Fibroblast of lung (primary cell): ENCODE results near the gene CTSO. TPM values are rescaled to one million over a fixed set of nuclear protein-coding genes. Genes with fewer than 3 reads are reported as not detected.
A peak's percentile ranks its signal among the peaks of the same experiment; 100 is the strongest.

Experiments used
- DNase-seq, 2 donors: peaks; one replicate each; pipeline versions ENCODE4 v3.0.0 to v3.0.0-alpha.2; 2010; ENCODE audit warnings: low read depth in 2 of 2
- H2AFZ ChIP-seq: 2 replicates; pipeline ENCODE4 v1.5.1; 2012; ENCODE audit warnings: low read length, control low read depth, inconsistent platforms
- H3K27ac ChIP-seq: 2 replicates; pipeline ENCODE4 v1.5.1; 2011; ENCODE audit warnings: low read length, control low read depth; ENCODE audit not compliant: insufficient read depth
- H3K27me3 ChIP-seq: 2 replicates; pipeline ENCODE4 v1.5.1; 2011; ENCODE audit warnings: mild to moderate bottlenecking, low read length; ENCODE audit not compliant: control insufficient read depth, insufficient read depth
- H3K36me3 ChIP-seq: 2 replicates; pipeline ENCODE4 v1.5.1; 2011; ENCODE audit warnings: low read length; ENCODE audit not compliant: control insufficient read depth, insufficient read depth
- H3K4me1 ChIP-seq: 2 replicates; pipeline ENCODE4 v1.5.1; 2011; ENCODE audit warnings: low read length; ENCODE audit not compliant: control insufficient read depth, insufficient read depth; ENCODE audit errors: extremely low read depth
- H3K4me2 ChIP-seq: 2 replicates; pipeline ENCODE4 v1.5.1; 2011; ENCODE audit warnings: low read length, control low read depth; ENCODE audit not compliant: insufficient read depth; ENCODE audit errors: extremely low read depth
- H3K4me3 ChIP-seq, 4 experiments: fragments of 200-600 bp in 1 of 4; sonication (generic) in 1 of 4; replicated peaks in 1 of 4; 2 replicates each; pipeline ENCODE4 v1.5.1; 2011 to 2016; ENCODE audit warnings: low read length in 4 of 4, low read depth in 3 of 4, mild to moderate bottlenecking in 3 of 4, control low read depth in 2 of 4, inconsistent platforms in 1 of 4, mixed read lengths in 1 of 4; ENCODE audit not compliant: insufficient read depth in 1 of 4; ENCODE audit errors: control extremely low read depth in 1 of 4
- H3K79me2 ChIP-seq: 2 replicates; pipeline ENCODE4 v1.5.1; 2012; ENCODE audit warnings: mild to moderate bottlenecking, low read length, inconsistent platforms; ENCODE audit not compliant: control insufficient read depth, insufficient read depth
- H3K9ac ChIP-seq: 2 replicates; pipeline ENCODE4 v1.5.1; 2011; ENCODE audit warnings: mild to moderate bottlenecking, low read length, control low read depth; ENCODE audit not compliant: insufficient read depth
- H3K9me3 ChIP-seq: 2 replicates; pipeline ENCODE4 v1.5.1; 2012; ENCODE audit warnings: low read depth, low read length; ENCODE audit not compliant: control insufficient read depth, insufficient read depth
- H4K20me1 ChIP-seq: 2 replicates; pipeline ENCODE4 v1.5.1; 2011; ENCODE audit warnings: low read length; ENCODE audit not compliant: control insufficient read depth, insufficient read depth; ENCODE audit errors: extremely low read depth
- CTCF ChIP-seq, 2 donors: IDR thresholded peaks in 1 of 2; conservative IDR thresholded peaks in 1 of 2; 1 replicate in 1 of 2; 2 replicates in 1 of 2; pipeline ENCODE4 v1.5.1; 2011 to 2012; ENCODE audit warnings: low read length in 2 of 2, control low read depth in 1 of 2, inconsistent platforms in 1 of 2, low read depth in 1 of 2, mild to moderate bottlenecking in 1 of 2
- EZH2 ChIP-seq: IDR thresholded peaks from 2 replicates; pipeline ENCODE4 v1.5.1; 2012; ENCODE audit warnings: low read length, control low read depth, mild to moderate bottlenecking; ENCODE audit errors: missing control alignments
- polyA minus RNA-seq: library from RNA; depleted of rRNA, polyadenylated mRNA; stranded (reverse); fragments of >200 nt; gene quantifications from 2 replicates; pipeline ENCODE4 v1.2.3, GENCODE V29; 2011; ENCODE audit warnings: low replicate concordance
- polyA plus RNA-seq, 2 donors: library from polyadenylated mRNA; depleted of rRNA in 1 of 2; stranded (reverse) in 1 of 2; unstranded in 1 of 2; fragments of >200 nt; gene quantifications; 2 replicates each; pipeline ENCODE4 v1.2.1, GENCODE V29; 2011 to 2012; ENCODE audit warnings: missing spikeins in 1 of 2
- total RNA-seq: library from RNA; depleted of rRNA; stranded (reverse); fragments of >200 nt; gene quantifications from 2 replicates; pipeline ENCODE4 v1.2.1, GENCODE V29; 2014

CTSO gene
- total RNA-seq (22.1 and 23.6 TPM in 2 replicates), polyA plus RNA-seq (13.7 and 47.3 TPM in 2 replicates), polyA minus RNA-seq (2.2 and 3.3 TPM in 2 replicates)
- 7.6 and 24.4 TPM in 2 replicates for polyA plus RNA-seq (2012)

DNA sequence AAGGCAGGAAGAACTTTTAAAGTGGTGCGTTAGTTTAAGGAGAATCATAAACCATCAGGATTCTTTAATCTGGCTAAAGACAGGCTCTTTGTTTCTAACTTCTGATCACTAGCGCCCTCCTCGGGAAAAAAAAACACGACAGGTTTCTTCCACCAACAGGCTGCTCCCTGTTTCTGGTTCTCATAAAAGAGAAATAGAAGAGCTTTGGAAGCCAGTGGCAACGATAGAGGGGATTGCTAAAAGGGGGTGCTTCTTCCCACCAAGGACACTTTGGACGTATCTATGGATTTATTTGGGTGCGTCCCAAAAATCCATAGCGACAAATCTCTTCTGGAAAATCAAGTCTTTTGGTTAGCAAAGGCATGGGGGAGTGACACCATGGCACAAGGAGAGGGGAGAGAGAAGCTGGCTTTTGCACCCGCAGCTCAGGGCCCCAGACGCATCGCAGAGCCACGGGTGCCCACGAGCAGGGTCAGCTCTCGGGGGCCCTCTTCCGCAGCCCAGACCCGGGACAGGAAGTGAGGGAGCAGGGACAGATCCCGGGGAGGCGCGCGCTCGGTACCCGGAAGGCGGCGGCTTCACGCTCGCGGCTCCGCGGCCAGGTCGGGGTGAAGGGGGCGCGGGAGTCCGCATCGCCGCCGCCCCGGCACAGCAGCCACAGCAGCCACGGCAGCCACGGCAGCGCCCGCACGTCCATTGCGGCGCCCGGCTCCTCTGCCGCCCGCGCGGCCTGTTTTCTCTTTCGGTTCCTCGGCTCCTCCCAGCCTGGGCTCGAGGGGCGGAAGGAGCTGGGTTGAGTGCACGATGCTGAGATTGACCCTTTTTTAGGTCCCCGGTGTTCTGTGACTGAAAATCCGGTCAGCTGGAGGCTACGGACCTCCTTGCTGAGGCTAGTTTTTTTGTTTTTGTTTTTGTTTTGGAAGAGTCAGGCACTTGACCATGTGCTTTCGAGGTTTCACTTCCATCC, at the start of gene CTSO:
Gene CTSO, minus strand, starts transcription at position 716 of the 967 bp plus-strand sequence. Its CDS starts 19 bp downstream, at position 697.
- Histone ChIP-seq H3K27me3 (no peaks in the 10 kb centered on the region), H3K79me2 (no peaks in the 10 kb centered on the region), H3K9me3 (no peaks in the 10 kb centered on the region), H3K27ac (peak within 1 kb of the TSS; percentile 98), H3K9ac (peak within 1 kb of the TSS; percentile 96), H2AFZ (peak within 1 kb of the TSS; percentile 95), H3K4me2 (peak within 1 kb of the TSS; percentile 95), H3K36me3 (no peaks in the 10 kb centered on the region), H3K4me1 (peaks cover 5% of the 10 kb centered on the region), H4K20me1 (no peaks in the 10 kb centered on the region), H3K4me3 (peak within 1 kb of the TSS; percentile 64 to 88 (median 74))
- DNase-seq = peak; percentile 73 to 92
- TF ChIP-seq EZH2 (no peak), CTCF (conservative IDR thresholded peaks at IDR 0.05 in 1 of 2, IDR thresholded peaks at IDR 0.05 in 1 of 2; ENCODE audit: low read depth in 1 of 2, low read length in 2 of 2) (peak; percentile 53 to 65)

DNA sequence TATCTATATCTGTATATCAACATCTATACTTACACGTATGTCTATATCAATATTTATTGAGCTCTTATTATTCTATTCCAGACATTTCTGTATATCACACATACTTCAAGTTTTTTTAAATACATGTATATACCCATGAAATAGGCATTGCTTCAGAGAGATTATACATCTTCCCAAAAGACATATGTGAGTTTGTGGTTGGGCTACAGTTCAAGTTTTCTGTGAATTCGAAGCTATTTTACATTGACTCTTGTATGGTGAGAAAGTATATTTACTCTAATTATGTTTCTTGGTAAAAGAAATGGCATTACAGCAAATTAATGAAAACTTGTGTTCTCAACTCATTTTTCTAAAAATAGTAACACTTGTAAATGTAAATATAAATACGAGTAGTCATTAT, 46.8 kb upstream of the CTSO start:
- Histone ChIP-seq H3K36me3 (no peaks in the 10 kb centered on the region), H3K4me2 (no peak overlapping the region), H3K9ac (no peak overlapping the region), H3K9me3 (no peaks in the 10 kb centered on the region), H3K27me3 (no peaks in the 10 kb centered on the region), H2AFZ (no peak overlapping the region), H4K20me1 (no peaks in the 10 kb centered on the region), H3K79me2 (no peaks in the 10 kb centered on the region), H3K4me1 (no peaks in the 10 kb centered on the region), H3K27ac (no peak overlapping the region), H3K4me3 (no peak overlapping the region)
- no peak for DNase-seq
- TF ChIP-seq EZH2 = no peak
- TF ChIP-seq CTCF (conservative IDR thresholded peaks at IDR 0.05 in 1 of 2, IDR thresholded peaks at IDR 0.05 in 1 of 2; ENCODE audit: low read depth in 1 of 2, low read length in 2 of 2) = no peak

- no peaks in the 10 kb centered on the region for H4K20me1 ChIP-seq
- peak; percentile 3 to 14 for DNase-seq
- H3K4me2 ChIP-seq = no peak overlapping the region
- no peaks in the 10 kb centered on the region for H3K36me3 ChIP-seq
- H3K27me3 ChIP-seq = no peaks in the 10 kb centered on the region
- H3K79me2 ChIP-seq = no peaks in the 10 kb centered on the region
- H3K27ac ChIP-seq = no peak overlapping the region
- peak overlapping the region; percentile 44 for H2AFZ ChIP-seq
- no peaks in the 10 kb centered on the region for H3K4me1 ChIP-seq
- H3K9ac ChIP-seq = no peak overlapping the region
- TF ChIP-seq EZH2 (no peak), CTCF (conservative IDR thresholded peaks at IDR 0.05 in 1 of 2, IDR thresholded peaks at IDR 0.05 in 1 of 2; ENCODE audit: low read depth in 1 of 2, low read length in 2 of 2) (peak in 1 of 2 donors; percentile 17)
- H3K4me3 ChIP-seq = no peak overlapping the region
- H3K9me3 ChIP-seq = no peaks in the 10 kb centered on the region
Measured at GRCh38 chr4:155999725-156000124, 46.1 kb upstream of the CTSO start.
